ENCODE data around the gene SLC24A4.
A peak's percentile ranks its signal among the peaks of the same experiment; 100 is the strongest.

The SLC24A4 gene

GRCh38 chr14:92546347-92547053, 223.5 kb downstream of the SLC24A4 start:
- no peak for DNase-seq (ENCODE audit: low spot score)

GRCh38 chr14:92549105-92549858, 226.3 kb downstream of the SLC24A4 start:
- DNase-seq (ENCODE audit: low spot score), result no peak

DNA sequence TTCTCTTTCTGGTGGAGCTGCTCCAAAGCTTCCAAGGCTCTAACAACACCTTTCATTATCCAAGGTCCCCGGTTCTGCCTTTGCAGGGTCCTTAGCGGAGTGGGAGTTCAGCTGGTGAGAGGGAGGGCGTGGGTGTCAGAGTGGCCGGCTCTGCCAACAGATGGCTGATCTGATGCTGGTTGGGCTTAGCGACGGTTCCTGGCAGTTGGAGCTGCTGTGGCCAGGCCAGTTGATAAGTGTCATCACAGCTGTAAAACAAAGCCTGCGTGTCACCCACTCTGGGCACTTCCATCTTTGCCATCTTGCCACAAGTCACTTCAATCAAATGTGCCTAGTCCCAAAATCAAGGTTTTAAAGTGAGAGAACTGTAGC, 226.9 kb downstream of the SLC24A4 start:
- peak; percentile 20 for DNase-seq (ENCODE audit: low spot score)
